Measurements from ENCODE around the gene XRRA1. TPM values are rescaled to one million over a fixed set of nuclear protein-coding genes. Genes with fewer than 3 reads are reported as not detected.

XRRA1 gene
- total and polyA plus RNA-seq, 9 donors = 4.2 to 31.1 (median 13.0) TPM

GRCh38 chr11:74845978-74846517 lies 102.8 kb downstream of the XRRA1 start:
- DNase-seq = no peak
- Histone ChIP-seq H3K36me3 (no peaks in the 10 kb centered on the region), H3K9me3 (no peaks in the 10 kb centered on the region), H3K4me1 (ENCODE audit: insufficient read depth) (no peaks in the 10 kb centered on the region), H3K4me3 (no peak overlapping the region), H3K27ac (no peak overlapping the region), H3K27me3 (no peaks in the 10 kb centered on the region)
- intact Hi-C loops (cut with DNase I) = no loop called here
- TF ChIP-seq EP300 (IDR thresholded peaks at IDR 0.05) (no peak), POLR2A (IDR thresholded peaks at IDR 0.05) (no peak)
- TF ChIP-seq, protein P1, sequence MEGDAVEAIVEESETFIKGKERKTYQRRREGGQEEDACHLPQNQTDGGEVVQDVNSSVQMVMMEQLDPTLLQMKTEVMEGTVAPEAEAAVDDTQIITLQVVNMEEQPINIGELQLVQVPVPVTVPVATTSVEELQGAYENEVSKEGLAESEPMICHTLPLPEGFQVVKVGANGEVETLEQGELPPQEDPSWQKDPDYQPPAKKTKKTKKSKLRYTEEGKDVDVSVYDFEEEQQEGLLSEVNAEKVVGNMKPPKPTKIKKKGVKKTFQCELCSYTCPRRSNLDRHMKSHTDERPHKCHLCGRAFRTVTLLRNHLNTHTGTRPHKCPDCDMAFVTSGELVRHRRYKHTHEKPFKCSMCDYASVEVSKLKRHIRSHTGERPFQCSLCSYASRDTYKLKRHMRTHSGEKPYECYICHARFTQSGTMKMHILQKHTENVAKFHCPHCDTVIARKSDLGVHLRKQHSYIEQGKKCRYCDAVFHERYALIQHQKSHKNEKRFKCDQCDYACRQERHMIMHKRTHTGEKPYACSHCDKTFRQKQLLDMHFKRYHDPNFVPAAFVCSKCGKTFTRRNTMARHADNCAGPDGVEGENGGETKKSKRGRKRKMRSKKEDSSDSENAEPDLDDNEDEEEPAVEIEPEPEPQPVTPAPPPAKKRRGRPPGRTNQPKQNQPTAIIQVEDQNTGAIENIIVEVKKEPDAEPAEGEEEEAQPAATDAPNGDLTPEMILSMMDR (IDR thresholded peaks at IDR 0.05) = no peak
- WGBS, 3 donors = 93 to 96% (median 96%) methylated on average over 5 of the region's 5 CpGs

DNA sequence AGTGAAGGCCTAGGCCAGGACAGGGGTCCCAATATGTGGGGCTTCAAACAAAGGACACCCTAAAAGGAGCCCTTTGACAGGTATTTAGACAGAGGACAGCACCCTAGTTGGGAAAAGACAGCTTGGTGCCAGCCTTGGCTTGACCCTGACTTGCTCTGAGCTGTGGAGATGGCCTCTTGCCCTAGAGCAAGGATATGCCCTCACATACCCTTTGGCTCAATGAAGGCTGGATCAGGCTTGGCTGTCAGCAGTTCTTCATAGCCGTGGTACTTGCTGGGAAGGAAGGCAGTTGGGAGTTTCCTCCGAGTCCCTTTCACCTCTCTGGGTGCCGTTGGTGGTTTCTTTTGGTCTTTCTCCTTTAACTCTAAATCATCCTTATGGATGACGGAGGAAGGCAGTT lies 104.0 kb downstream of the XRRA1 start:
- Histone ChIP-seq H3K4me3 (no peak overlapping the region), H3K36me3 (no peaks in the 10 kb centered on the region), H3K27ac (no peak overlapping the region), H3K27me3 (no peaks in the 10 kb centered on the region), H3K9me3 (no peaks in the 10 kb centered on the region), H3K4me1 (ENCODE audit: insufficient read depth) (no peaks in the 10 kb centered on the region)
- WGBS, 3 donors = 85 to 94% (median 93%) methylated on average over 4 of the region's 4 CpGs
- DNase-seq = no peak
- TF ChIP-seq, protein P1 (IDR thresholded peaks at IDR 0.05) = no peak
- no peak for TF ChIP-seq POLR2A (IDR thresholded peaks at IDR 0.05)
- no peak for TF ChIP-seq EP300 (IDR thresholded peaks at IDR 0.05)
- intact Hi-C loops (cut with DNase I) = no loop called here

DNA sequence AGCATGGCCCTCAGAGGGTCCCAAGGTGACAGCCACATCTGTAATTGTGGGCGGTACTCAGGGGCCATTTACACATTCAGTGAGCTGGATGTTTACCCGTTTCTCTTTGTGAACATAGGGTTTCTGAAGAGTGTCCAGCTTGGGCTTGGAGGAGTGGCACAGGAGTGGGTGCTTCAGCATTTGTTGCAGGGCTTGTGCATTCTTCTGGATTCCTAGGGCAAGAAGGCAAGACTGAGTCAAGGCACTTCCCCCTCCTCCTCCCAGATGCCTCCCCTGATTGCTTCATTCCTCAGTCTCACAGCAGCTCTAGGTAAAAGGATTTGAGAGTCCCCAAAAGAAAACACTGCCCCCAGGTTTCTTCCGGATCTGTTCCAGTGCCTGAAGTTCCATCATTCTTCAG lies 104.8 kb downstream of the XRRA1 start:
- no peak for TF ChIP-seq EP300 (IDR thresholded peaks at IDR 0.05)
- TF ChIP-seq, protein P1 (IDR thresholded peaks at IDR 0.05) = no peak
- no peak overlapping the region for H3K4me3 ChIP-seq
- H3K27ac ChIP-seq = no peak overlapping the region
- no peaks in the 10 kb centered on the region for H3K9me3 ChIP-seq
- no peak for DNase-seq
- no peaks in the 10 kb centered on the region for H3K4me1 ChIP-seq (ENCODE audit: insufficient read depth)
- no peaks in the 10 kb centered on the region for H3K36me3 ChIP-seq
- H3K27me3 ChIP-seq = no peaks in the 10 kb centered on the region
- intact Hi-C loops (cut with DNase I) = no loop called here
- WGBS, 3 donors = 88 to 93% (median 90%) methylated on average over 3 of the region's 3 CpGs

GRCh38 chr11:74842967-74843366 lies 105.9 kb downstream of the XRRA1 start:
- no peak for DNase-seq
- no peaks in the 10 kb centered on the region for H3K36me3 ChIP-seq
- no peak overlapping the region for H3K4me3 ChIP-seq
- H3K27me3 ChIP-seq = no peaks in the 10 kb centered on the region
- intact Hi-C loops (cut with DNase I) = no loop called here
- no peak overlapping the region for H3K27ac ChIP-seq
- H3K4me1 ChIP-seq (ENCODE audit: insufficient read depth) = no peaks in the 10 kb centered on the region
- 93 to 96% (median 94%) methylated on average over 13 of the region's 13 CpGs for WGBS, 3 donors
- H3K9me3 ChIP-seq = no peaks in the 10 kb centered on the region
- TF ChIP-seq, protein P1 (IDR thresholded peaks at IDR 0.05) = no peak
- TF ChIP-seq EP300 (IDR thresholded peaks at IDR 0.05) (no peak), POLR2A (IDR thresholded peaks at IDR 0.05) (no peak)

All from ovary (tissue), 9 donors.